SIG-M5 treated with dmso at 0.1 percent for 504 hours (cell line): ENCODE results near the gene BNIPL.

Experiments
- DNase-seq: peaks from one replicate; lab custom pipeline; 2025; ENCODE audit not compliant: unreplicated experiment; lab: John Stamatoyannopoulos, UW

The BNIPL gene

GRCh38 chr1:151056149-151056548 lies 19.8 kb downstream of the BNIPL start:
- DNase-seq, result peak; percentile 58

GRCh38 chr1:151058692-151059091 lies 22.3 kb downstream of the BNIPL start:
- DNase-seq, result peak; percentile 76

- peak; percentile 94 for DNase-seq
Observed at GRCh38 chr1:151059109-151060006, 23.0 kb downstream of the BNIPL start, which contains the start of gene CDC42SE1. Gene CDC42SE1, minus strand, starts transcription at chr1:151059622. Its CDS starts 3,892 bp downstream, at chr1:151055730.

GRCh38 chr1:151060007-151060656 lies 23.7 kb downstream of the BNIPL start, which contains the start of gene MLLT11:
Gene MLLT11, plus strand, starts transcription at chr1:151060397. Its CDS starts 6,828 bp downstream, at chr1:151067225.
- DNase-seq, result no peak

GRCh38 chr1:151060657-151061421 lies 24.5 kb downstream of the BNIPL start:
- DNase-seq, result no peak

- DNase-seq, result no peak
Observed at GRCh38 chr1:151061704-151062103, 25.3 kb downstream of the BNIPL start.

- DNase-seq, result no peak
Observed at GRCh38 chr1:151062741-151063371, 26.5 kb downstream of the BNIPL start.

- DNase-seq, result no peak
Observed at GRCh38 chr1:151065089-151065645, 28.8 kb downstream of the BNIPL start.

- DNase-seq, result no peak
Observed at GRCh38 chr1:151067185-151067584, 30.8 kb downstream of the BNIPL start.

- DNase-seq, result no peak
Observed at GRCh38 chr1:151069103-151069486, 32.7 kb downstream of the BNIPL start.

- peak; percentile 97 for DNase-seq
Observed at GRCh38 chr1:151070474-151071276, 34.3 kb downstream of the BNIPL start, which contains the start of gene GABPB2. Gene GABPB2, plus strand, starts transcription at chr1:151070761. Its CDS starts 17,429 bp downstream, at chr1:151088190.

GRCh38 chr1:151072224-151072623 lies 35.8 kb downstream of the BNIPL start:
- no peak for DNase-seq

- no peak for DNase-seq
Observed at GRCh38 chr1:151085953-151086559, 49.7 kb downstream of the BNIPL start.
